ENCODE results near the gene LRRC23.
A peak's percentile ranks its signal among the peaks of the same experiment; 100 is the strongest.

LRRC23 gene

DNA sequence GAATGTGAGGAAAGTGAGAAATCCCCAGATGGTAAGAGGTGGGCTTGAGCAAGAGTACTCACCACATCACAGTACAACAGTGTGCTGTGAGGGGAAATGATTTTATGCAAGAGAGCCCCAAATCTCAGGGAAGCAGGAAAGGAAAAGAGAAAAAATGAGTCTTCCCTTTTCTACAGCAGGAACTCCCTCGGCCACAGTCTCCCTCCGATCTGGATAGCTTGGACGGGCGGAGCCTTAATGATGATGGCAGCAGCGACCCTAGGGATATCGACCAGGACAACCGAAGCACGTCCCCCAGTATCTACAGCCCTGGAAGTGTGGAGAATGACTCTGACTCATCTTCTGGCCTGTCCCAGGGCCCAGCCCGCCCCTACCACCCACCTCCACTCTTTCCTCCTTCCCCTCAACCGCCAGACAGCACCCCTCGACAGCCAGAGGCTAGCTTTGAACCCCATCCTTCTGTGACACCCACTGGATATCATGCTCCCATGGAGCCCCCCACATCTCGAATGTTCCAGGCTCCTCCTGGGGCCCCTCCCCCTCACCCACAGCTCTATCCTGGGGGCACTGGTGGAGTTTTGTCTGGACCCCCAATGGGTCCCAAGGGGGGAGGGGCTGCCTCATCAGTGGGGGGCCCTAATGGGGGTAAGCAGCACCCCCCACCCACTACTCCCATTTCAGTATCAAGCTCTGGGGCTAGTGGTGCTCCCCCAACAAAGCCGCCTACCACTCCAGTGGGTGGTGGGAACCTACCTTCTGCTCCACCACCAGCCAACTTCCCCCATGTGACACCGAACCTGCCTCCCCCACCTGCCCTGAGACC, 31.0 kb downstream of the LRRC23 start:
- H3K4me3 ChIP-seq (ENCODE audit: insufficient read depth, low read depth, low read length, poor library complexity, severe bottlenecking) = no peak overlapping the region
- DNase-seq = no peak
- peaks cover 9% of the 10 kb centered on the region for H3K36me3 ChIP-seq (ENCODE audit: control insufficient read depth, insufficient read depth, low read length)
- H3K27ac ChIP-seq (ENCODE audit: insufficient read depth, low read length, poor library complexity, severe bottlenecking) = peak overlapping the region; percentile 84
- H3K4me1 ChIP-seq (ENCODE audit: control insufficient read depth, insufficient read depth, low read length, poor library complexity, severe bottlenecking) = peaks cover 23% of the 10 kb centered on the region
- no peaks in the 10 kb centered on the region for H3K9me3 ChIP-seq (ENCODE audit: control insufficient read depth, low read length)
- no peaks in the 10 kb centered on the region for H3K27me3 ChIP-seq (replicated peaks; ENCODE audit: control insufficient read depth, insufficient read depth, low read length, poor library complexity, severe bottlenecking)

DNA sequence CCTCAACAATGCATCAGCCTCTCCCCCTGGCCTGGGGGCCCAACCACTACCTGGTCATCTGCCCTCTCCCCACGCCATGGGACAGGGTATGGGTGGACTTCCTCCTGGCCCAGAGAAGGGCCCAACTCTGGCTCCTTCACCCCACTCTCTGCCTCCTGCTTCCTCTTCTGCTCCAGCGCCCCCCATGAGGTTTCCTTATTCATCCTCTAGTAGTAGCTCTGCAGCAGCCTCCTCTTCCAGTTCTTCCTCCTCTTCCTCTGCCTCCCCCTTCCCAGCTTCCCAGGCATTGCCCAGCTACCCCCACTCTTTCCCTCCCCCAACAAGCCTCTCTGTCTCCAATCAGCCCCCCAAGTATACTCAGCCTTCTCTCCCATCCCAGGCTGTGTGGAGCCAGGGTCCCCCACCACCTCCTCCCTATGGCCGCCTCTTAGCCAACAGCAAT, 31.6 kb downstream of the LRRC23 start:
- H3K27me3 ChIP-seq (replicated peaks; ENCODE audit: control insufficient read depth, insufficient read depth, low read length, poor library complexity, severe bottlenecking) = no peaks in the 10 kb centered on the region
- no peak overlapping the region for H3K4me3 ChIP-seq (ENCODE audit: insufficient read depth, low read depth, low read length, poor library complexity, severe bottlenecking)
- DNase-seq = no peak
- no peaks in the 10 kb centered on the region for H3K9me3 ChIP-seq (ENCODE audit: control insufficient read depth, low read length)
- H3K4me1 ChIP-seq (ENCODE audit: control insufficient read depth, insufficient read depth, low read length, poor library complexity, severe bottlenecking) = peaks cover 23% of the 10 kb centered on the region
- peaks cover 9% of the 10 kb centered on the region for H3K36me3 ChIP-seq (ENCODE audit: control insufficient read depth, insufficient read depth, low read length)
- peak overlapping the region; percentile 84 for H3K27ac ChIP-seq (ENCODE audit: insufficient read depth, low read length, poor library complexity, severe bottlenecking)

DNA sequence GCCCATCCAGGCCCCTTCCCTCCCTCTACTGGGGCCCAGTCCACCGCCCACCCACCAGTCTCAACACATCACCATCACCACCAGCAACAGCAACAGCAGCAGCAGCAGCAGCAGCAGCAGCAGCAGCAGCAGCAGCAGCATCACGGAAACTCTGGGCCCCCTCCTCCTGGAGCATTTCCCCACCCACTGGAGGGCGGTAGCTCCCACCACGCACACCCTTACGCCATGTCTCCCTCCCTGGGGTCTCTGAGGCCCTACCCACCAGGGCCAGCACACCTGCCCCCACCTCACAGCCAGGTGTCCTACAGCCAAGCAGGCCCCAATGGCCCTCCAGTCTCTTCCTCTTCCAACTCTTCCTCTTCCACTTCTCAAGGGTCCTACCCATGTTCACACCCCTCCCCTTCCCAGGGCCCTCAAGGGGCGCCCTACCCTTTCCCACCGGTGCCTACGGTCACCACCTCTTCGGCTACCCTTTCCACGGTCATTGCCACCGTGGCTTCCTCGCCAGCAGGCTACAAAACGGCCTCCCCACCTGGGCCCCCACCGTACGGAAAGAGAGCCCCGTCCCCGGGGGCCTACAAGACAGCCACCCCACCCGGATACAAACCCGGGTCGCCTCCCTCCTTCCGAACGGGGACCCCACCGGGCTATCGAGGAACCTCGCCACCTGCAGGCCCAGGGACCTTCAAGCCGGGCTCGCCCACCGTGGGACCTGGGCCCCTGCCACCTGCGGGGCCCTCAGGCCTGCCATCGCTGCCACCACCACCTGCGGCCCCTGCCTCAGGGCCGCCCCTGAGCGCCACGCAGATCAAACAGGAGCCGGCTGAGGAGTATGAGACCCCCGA, 32.2 kb downstream of the LRRC23 start:
- Histone ChIP-seq H3K27ac (ENCODE audit: insufficient read depth, low read length, poor library complexity, severe bottlenecking) (peak overlapping the region; percentile 84), H3K36me3 (ENCODE audit: control insufficient read depth, insufficient read depth, low read length) (peaks cover 9% of the 10 kb centered on the region), H3K4me3 (ENCODE audit: insufficient read depth, low read depth, low read length, poor library complexity, severe bottlenecking) (peak overlapping the region; percentile 56), H3K9me3 (ENCODE audit: control insufficient read depth, low read length) (no peaks in the 10 kb centered on the region), H3K27me3 (replicated peaks; ENCODE audit: control insufficient read depth, insufficient read depth, low read length, poor library complexity, severe bottlenecking) (no peaks in the 10 kb centered on the region), H3K4me1 (ENCODE audit: control insufficient read depth, insufficient read depth, low read length, poor library complexity, severe bottlenecking) (peaks cover 23% of the 10 kb centered on the region)
- no peak for DNase-seq

DNA sequence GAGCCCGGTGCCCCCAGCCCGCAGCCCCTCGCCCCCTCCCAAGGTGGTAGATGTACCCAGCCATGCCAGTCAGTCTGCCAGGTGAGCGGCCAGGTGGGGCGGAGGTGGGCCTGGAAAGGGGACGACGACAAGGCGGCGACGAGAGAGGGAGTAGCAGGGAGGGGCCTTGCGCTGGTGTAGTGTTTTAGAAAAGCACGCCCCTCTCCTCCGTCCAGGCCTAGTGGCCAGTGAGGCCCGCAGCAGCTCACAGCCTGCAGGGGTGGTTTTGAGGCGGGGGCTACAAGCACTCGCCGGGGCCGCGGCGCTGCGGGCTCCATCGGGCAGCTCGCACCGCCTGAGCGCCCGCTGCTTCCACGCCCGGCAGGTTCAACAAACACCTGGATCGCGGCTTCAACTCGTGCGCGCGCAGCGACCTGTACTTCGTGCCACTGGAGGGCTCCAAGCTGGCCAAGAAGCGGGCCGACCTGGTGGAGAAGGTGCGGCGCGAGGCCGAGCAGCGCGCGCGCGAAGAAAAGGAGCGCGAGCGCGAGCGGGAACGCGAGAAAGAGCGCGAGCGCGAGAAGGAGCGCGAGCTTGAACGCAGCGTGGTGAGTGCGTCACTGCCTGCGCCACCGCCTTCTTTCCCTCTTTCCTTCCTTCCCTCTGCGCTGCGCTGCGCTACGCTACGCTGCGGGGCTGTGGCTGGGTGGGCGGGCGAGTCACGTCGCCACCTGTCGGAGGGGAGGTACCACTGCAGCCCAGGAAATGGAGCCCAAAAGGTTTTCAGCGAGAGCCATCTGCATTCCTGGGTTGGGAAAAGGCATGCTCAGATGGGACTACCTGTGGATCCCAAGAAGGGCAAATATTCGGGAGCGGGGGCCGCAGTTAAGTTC, 33.1 kb downstream of the LRRC23 start:
- Histone ChIP-seq H3K4me1 (ENCODE audit: control insufficient read depth, insufficient read depth, low read length, poor library complexity, severe bottlenecking) (peaks cover 23% of the 10 kb centered on the region), H3K36me3 (ENCODE audit: control insufficient read depth, insufficient read depth, low read length) (peaks cover 9% of the 10 kb centered on the region), H3K4me3 (ENCODE audit: insufficient read depth, low read depth, low read length, poor library complexity, severe bottlenecking) (peak overlapping the region; percentile 56), H3K9me3 (ENCODE audit: control insufficient read depth, low read length) (no peaks in the 10 kb centered on the region), H3K27ac (ENCODE audit: insufficient read depth, low read length, poor library complexity, severe bottlenecking) (peak overlapping the region; percentile 84), H3K27me3 (replicated peaks; ENCODE audit: control insufficient read depth, insufficient read depth, low read length, poor library complexity, severe bottlenecking) (no peaks in the 10 kb centered on the region)
- peak; percentile 86 to 91 (median 91) for DNase-seq

DNA sequence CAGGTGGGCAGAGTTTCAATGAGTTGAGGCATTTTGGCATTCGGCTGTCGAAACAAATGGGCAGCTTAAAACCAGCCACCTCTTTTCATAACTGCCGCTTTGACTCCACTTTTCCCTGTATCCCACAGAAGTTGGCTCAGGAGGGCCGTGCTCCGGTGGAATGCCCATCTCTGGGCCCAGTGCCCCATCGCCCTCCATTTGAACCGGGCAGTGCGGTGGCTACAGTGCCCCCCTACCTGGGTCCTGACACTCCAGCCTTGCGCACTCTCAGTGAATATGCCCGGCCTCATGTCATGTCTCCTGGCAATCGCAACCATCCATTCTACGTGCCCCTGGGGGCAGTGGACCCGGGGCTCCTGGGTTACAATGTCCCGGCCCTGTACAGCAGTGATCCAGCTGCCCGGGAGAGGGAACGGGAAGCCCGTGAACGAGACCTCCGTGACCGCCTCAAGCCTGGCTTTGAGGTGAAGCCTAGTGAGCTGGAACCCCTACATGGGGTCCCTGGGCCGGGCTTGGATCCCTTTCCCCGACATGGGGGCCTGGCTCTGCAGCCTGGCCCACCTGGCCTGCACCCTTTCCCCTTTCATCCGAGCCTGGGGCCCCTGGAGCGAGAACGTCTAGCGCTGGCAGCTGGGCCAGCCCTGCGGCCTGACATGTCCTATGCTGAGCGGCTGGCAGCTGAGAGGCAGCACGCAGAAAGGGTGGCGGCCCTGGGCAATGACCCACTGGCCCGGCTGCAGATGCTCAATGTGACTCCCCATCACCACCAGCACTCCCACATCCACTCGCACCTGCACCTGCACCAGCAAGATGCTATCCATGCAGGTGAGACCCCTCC, 34.0 kb downstream of the LRRC23 start:
- H3K27ac ChIP-seq (ENCODE audit: insufficient read depth, low read length, poor library complexity, severe bottlenecking) = peak overlapping the region; percentile 43
- no peaks in the 10 kb centered on the region for H3K9me3 ChIP-seq (ENCODE audit: control insufficient read depth, low read length)
- H3K36me3 ChIP-seq (ENCODE audit: control insufficient read depth, insufficient read depth, low read length) = peaks cover 9% of the 10 kb centered on the region
- no peak for DNase-seq
- no peaks in the 10 kb centered on the region for H3K27me3 ChIP-seq (replicated peaks; ENCODE audit: control insufficient read depth, insufficient read depth, low read length, poor library complexity, severe bottlenecking)
- no peak overlapping the region for H3K4me3 ChIP-seq (ENCODE audit: insufficient read depth, low read depth, low read length, poor library complexity, severe bottlenecking)
- peaks cover 23% of the 10 kb centered on the region for H3K4me1 ChIP-seq (ENCODE audit: control insufficient read depth, insufficient read depth, low read length, poor library complexity, severe bottlenecking)

DNA sequence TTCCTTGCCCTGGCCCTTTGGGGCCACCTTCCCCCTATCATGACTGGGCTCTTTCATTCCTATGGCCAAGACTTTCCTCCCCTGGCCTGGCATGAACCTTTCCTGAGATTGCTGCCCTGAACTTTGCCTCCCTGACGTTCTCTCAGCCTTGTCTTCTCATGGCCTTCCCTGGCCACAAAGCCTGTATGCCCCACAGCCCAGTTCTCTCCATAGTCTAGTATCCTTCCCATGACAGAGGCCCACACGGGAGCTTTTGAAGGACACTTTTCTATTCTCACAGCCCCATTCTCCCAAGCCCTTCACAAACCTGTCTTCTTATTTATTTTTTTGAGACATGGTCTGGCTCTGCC, 34.5 kb downstream of the LRRC23 start:
- Histone ChIP-seq H3K27ac (ENCODE audit: insufficient read depth, low read length, poor library complexity, severe bottlenecking) (no peak overlapping the region), H3K27me3 (replicated peaks; ENCODE audit: control insufficient read depth, insufficient read depth, low read length, poor library complexity, severe bottlenecking) (no peaks in the 10 kb centered on the region), H3K4me1 (ENCODE audit: control insufficient read depth, insufficient read depth, low read length, poor library complexity, severe bottlenecking) (peaks cover 27% of the 10 kb centered on the region), H3K4me3 (ENCODE audit: insufficient read depth, low read depth, low read length, poor library complexity, severe bottlenecking) (no peak overlapping the region), H3K9me3 (ENCODE audit: control insufficient read depth, low read length) (no peaks in the 10 kb centered on the region), H3K36me3 (ENCODE audit: control insufficient read depth, insufficient read depth, low read length) (peaks cover 9% of the 10 kb centered on the region)
- DNase-seq = no peak

DNA sequence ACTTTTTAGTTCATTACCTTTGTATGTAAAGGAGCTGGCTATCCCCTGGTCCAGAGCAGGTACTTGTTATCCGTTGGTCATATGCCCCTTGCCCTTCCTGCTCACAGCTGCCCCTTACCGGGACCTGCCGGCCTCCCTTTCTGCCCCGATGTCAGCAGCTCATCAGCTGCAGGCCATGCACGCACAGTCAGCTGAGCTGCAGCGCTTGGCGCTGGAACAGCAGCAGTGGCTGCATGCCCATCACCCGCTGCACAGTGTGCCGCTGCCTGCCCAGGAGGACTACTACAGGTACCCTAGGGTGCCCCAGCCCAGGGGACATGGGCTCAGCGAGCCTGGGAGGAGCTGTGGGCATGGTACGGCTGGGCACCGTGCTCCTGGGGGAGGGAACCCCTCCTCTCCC, 36.6 kb downstream of the LRRC23 start:
- H3K27ac ChIP-seq (ENCODE audit: insufficient read depth, low read length, poor library complexity, severe bottlenecking) = no peak overlapping the region
- H3K27me3 ChIP-seq (replicated peaks; ENCODE audit: control insufficient read depth, insufficient read depth, low read length, poor library complexity, severe bottlenecking) = no peaks in the 10 kb centered on the region
- no peaks in the 10 kb centered on the region for H3K9me3 ChIP-seq (ENCODE audit: control insufficient read depth, low read length)
- DNase-seq = no peak
- no peak overlapping the region for H3K4me3 ChIP-seq (ENCODE audit: insufficient read depth, low read depth, low read length, poor library complexity, severe bottlenecking)
- peaks cover 42% of the 10 kb centered on the region for H3K4me1 ChIP-seq (ENCODE audit: control insufficient read depth, insufficient read depth, low read length, poor library complexity, severe bottlenecking)
- no peaks in the 10 kb centered on the region for H3K36me3 ChIP-seq (ENCODE audit: control insufficient read depth, insufficient read depth, low read length)

DNA sequence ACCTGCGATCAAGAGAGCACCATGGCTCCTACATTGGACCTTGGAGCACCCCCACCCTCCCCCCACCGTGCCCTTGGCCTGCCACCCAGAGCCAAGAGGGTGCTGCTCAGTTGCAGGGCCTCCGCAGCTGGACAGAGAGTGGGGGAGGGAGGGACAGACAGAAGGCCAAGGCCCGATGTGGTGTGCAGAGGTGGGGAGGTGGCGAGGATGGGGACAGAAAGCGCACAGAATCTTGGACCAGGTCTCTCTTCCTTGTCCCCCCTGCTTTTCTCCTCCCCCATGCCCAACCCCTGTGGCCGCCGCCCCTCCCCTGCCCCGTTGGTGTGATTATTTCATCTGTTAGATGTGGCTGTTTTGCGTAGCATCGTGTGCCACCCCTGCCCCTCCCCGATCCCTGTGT, 37.2 kb downstream of the LRRC23 start:
- no peaks in the 10 kb centered on the region for H3K36me3 ChIP-seq (ENCODE audit: control insufficient read depth, insufficient read depth, low read length)
- H3K27me3 ChIP-seq (replicated peaks; ENCODE audit: control insufficient read depth, insufficient read depth, low read length, poor library complexity, severe bottlenecking) = no peaks in the 10 kb centered on the region
- no peaks in the 10 kb centered on the region for H3K9me3 ChIP-seq (ENCODE audit: control insufficient read depth, low read length)
- H3K4me3 ChIP-seq (ENCODE audit: insufficient read depth, low read depth, low read length, poor library complexity, severe bottlenecking) = no peak overlapping the region
- H3K27ac ChIP-seq (ENCODE audit: insufficient read depth, low read length, poor library complexity, severe bottlenecking) = no peak overlapping the region
- no peak for DNase-seq
- H3K4me1 ChIP-seq (ENCODE audit: control insufficient read depth, insufficient read depth, low read length, poor library complexity, severe bottlenecking) = peaks cover 40% of the 10 kb centered on the region

DNA sequence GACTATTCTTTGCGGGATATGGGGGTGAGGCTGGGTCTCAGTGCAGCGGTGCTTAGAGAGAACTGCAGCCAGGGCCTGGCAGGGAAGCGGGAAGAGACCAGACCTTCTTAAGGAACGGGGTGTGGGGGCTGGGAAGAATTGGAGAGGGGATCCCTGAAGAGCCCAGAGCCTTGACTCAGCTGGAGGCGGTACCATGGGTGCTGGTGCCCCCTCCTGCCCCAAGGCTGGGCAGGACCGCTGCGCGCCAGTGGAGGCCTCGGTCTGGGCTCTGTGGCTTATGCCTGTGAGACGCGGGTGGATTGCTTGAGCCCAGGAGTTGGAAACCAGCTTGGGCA, 37.7 kb downstream of the LRRC23 start:
- Histone ChIP-seq H3K27me3 (replicated peaks; ENCODE audit: control insufficient read depth, insufficient read depth, low read length, poor library complexity, severe bottlenecking) (no peaks in the 10 kb centered on the region), H3K4me3 (ENCODE audit: insufficient read depth, low read depth, low read length, poor library complexity, severe bottlenecking) (no peak overlapping the region), H3K4me1 (ENCODE audit: control insufficient read depth, insufficient read depth, low read length, poor library complexity, severe bottlenecking) (peaks cover 40% of the 10 kb centered on the region), H3K9me3 (ENCODE audit: control insufficient read depth, low read length) (no peaks in the 10 kb centered on the region), H3K36me3 (ENCODE audit: control insufficient read depth, insufficient read depth, low read length) (no peaks in the 10 kb centered on the region), H3K27ac (ENCODE audit: insufficient read depth, low read length, poor library complexity, severe bottlenecking) (peak overlapping the region; percentile 7)
- no peak for DNase-seq

Measured in effector memory CD4-positive, alpha-beta T cell (primary cell).